ENCODE results near the gene HDAC4. TPM values are rescaled to one million over a fixed set of nuclear protein-coding genes. Genes with fewer than 3 reads are reported as not detected.

Gene HDAC4
- total RNA-seq, 1 experiment from 2014 or later: 6.4 TPM

GRCh38 chr2:239349453-239350135 is 51.2 kb downstream of the HDAC4 start:
- DNase-seq (ENCODE audit: low spot score): no peak

GRCh38 chr2:239348563-239349452 is 52.0 kb downstream of the HDAC4 start:
- no peak for DNase-seq (ENCODE audit: low spot score)

GRCh38 chr2:239346676-239347075 is 54.1 kb downstream of the HDAC4 start:
- no peak for DNase-seq (ENCODE audit: low spot score)

- DNase-seq (ENCODE audit: low spot score): no peak
Measured at GRCh38 chr2:239345251-239345650, 55.6 kb downstream of the HDAC4 start.

DNA sequence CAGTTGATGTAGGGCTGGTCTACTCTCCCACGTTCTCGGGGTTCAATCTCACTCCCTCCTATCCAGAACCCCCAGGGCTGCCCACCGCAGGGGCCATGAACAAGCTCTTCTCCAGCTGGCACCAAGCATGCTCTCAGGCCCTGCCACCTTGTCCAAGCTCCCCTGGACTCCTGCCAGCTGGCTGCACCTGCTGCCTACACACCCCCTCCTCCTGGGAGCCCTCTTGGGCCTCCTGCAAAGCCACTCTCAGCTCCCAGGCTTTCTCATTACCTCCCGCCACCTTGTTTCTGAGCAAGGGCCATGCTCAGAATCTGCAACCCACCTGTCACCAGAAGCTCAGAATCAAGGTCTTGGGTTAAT is 56.0 kb downstream of the HDAC4 start:
- DNase-seq (ENCODE audit: low spot score): no peak

- DNase-seq (ENCODE audit: low spot score): no peak
Measured at GRCh38 chr2:239343946-239344856, 56.6 kb downstream of the HDAC4 start.

- no peak for DNase-seq (ENCODE audit: low spot score)
Measured at GRCh38 chr2:239343460-239343859, 57.4 kb downstream of the HDAC4 start.

DNA sequence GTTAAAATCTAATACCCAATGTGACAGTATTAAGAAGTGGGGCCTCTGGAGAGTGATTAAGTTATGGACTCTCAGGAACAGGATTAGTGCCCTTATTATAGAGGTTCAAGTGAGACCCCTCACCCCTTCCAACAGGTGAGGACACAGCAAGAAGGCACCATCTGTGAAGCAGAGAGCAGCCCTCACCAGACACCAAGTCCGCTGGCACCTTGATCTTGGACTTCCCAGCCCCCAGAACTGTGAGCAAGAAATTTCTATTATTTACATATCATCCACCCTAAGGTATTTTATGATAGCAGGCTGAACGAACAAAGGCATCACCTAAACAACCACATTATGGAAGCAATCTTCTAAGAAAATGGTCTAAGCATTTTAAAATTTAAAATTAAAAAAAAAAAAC is 59.0 kb downstream of the HDAC4 start:
- DNase-seq (ENCODE audit: low spot score): no peak

DNA sequence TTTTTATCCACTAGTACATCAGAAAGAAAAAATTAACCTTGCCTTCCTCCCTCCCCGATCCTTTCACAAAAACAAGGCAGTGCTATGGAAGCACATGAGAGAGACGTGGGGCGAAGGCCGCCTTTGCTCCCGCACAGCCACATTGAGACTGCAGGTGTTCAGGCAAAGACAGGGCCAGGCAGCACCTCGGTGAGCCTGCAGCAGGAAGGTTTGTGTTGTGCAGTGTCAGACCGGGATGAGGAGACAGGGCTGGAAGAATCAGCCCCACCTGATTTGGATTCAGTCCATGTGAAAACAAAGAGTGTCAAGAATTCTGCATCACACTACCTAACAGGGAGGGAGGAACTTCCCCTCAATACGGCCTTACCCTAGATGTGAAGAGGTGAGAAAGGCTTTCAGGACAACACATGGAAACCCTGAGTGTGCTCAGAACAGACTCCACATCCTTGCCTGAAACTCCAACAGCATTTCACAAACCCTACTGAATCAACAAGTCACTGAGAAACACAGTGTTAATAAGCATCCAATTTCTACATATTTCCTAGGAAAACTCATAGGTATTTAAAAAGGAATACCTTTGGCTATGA is 59.6 kb downstream of the HDAC4 start:
- DNase-seq (ENCODE audit: low spot score): no peak

GRCh38 chr2:239339726-239340601 is 60.9 kb downstream of the HDAC4 start:
- no peak for DNase-seq (ENCODE audit: low spot score)

DNA sequence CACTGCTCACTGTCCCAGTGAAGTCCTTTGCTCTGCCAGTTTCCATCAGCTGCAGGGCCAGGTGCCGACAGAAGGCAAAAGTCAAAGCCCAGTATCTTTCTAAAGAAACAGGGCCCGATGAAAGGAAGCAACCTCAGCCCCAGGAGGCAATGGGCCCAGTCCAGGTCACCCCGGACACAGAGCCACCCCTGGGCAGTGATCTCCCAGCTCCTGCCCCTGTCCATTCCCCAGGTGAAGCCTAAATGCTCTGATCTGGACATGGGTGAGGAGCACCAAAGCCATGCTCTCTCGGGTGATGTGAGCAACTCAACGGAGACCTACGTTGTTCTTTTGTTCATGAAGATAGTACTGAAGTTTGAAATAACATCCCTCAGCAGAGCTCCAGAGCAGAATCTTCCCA is 61.6 kb downstream of the HDAC4 start:
- no peak for DNase-seq (ENCODE audit: low spot score)

DNA sequence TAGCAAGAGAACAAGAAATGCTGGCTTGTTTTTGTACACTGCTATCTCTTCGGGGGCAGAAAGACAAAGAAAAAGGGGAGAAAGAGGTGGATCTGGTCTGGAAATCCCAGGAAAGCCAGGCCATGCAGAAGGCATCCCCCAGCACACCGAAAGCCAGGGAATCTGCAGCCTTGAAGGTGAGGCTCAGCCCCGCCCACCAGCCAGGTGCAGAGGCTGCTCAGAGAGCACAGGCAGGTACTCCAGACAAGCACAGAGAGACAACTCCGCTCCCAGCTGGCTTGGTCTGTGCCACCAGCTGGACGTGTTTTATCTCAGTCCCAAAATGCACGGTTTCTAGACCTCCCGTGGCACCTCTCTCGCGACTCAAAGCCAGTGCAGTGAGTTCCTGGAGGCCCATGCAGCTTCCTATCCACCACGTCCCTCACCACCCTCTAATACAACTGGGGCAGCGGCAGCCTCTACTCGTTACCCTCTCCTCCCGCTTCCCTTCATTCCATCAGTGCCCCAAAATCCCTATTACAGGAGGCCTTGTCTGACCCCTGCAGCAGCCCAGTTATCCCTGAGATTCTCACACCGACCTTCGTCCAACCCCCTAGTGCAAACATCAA is 62.8 kb downstream of the HDAC4 start:
- DNase-seq (ENCODE audit: low spot score): no peak

DNA sequence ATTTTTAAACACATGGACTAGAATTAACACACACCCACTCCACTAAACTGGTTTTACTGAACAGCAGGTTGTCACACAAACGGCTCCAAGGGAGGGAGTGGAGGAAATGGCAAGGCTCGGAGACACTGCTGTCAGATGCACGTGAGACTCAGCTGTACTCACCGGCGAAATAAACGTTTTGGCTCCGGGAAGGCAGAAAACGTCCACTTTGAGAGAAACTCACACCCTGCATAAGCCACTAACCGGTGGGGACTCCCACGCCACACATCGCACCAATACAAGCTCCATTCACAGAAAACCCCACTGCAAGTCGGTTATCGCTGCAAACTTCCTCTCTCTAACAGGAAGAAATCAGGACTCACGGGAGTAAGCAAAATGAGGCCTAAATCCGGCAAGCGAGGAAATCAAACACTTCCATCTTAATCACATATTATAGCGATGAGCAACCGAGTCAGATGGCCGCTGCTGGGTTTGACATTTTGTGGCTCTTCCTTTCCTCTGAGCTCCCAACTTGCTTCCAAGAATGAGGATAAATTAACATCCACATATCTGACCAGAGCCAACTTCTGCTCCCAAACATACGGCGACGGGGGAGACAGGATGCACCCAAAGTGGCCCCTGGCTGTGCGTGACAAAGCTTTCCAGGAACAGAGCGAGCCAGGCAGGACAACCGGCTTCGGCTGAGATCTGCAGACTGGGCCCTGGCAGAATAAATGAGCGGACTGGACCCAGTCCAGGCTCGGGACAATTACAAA is 63.5 kb downstream of the HDAC4 start:
- no peak for DNase-seq (ENCODE audit: low spot score)

GRCh38 chr2:239331560-239331959 is 69.3 kb downstream of the HDAC4 start:
- no peak for DNase-seq (ENCODE audit: low spot score)

DNA sequence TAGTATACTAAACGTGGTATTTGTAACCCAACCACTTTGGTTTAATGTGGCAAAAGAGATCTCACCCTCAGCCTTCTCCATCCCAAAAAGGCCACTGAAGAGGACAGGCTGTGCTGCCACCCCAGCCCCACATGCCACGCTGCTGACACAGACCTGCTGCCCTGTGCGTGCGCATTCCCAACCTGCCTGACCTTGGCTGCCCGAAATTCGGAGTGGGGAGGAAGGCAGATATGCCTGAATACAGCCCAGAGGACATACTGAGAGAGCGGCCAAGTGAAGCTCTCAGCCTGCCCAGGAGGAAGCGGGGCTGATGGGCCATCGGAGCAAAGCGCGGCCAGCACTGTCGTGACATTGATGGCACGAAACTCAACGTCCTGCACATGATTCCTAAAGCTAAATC is 70.0 kb downstream of the HDAC4 start:
- DNase-seq (ENCODE audit: low spot score): no peak

GRCh38 chr2:239329972-239330572 is 70.7 kb downstream of the HDAC4 start:
- DNase-seq (ENCODE audit: low spot score): no peak

- no peak for DNase-seq (ENCODE audit: low spot score)
Measured at GRCh38 chr2:239329284-239329971, 71.4 kb downstream of the HDAC4 start.

- peak; percentile 71 for DNase-seq (ENCODE audit: low spot score)
Measured at GRCh38 chr2:239328351-239329191, 72.2 kb downstream of the HDAC4 start.

All from H4 (cell line).